ELF-1 (cell line): ENCODE results near the gene ENDOG.
A peak's percentile ranks its signal among the peaks of the same experiment; 100 is the strongest.
"Not testable (repeated sequence)": the region's sequence is repeated elsewhere in the genome, so short reads cannot be mapped to it uniquely, and the experiment has no call there.

Experiments used
- DNase-seq: peaks from one replicate; pipeline ENCODE4 v3.0.0-alpha.2; 2016; ENCODE audit warnings: low read depth, low spot score

Gene ENDOG

DNA sequence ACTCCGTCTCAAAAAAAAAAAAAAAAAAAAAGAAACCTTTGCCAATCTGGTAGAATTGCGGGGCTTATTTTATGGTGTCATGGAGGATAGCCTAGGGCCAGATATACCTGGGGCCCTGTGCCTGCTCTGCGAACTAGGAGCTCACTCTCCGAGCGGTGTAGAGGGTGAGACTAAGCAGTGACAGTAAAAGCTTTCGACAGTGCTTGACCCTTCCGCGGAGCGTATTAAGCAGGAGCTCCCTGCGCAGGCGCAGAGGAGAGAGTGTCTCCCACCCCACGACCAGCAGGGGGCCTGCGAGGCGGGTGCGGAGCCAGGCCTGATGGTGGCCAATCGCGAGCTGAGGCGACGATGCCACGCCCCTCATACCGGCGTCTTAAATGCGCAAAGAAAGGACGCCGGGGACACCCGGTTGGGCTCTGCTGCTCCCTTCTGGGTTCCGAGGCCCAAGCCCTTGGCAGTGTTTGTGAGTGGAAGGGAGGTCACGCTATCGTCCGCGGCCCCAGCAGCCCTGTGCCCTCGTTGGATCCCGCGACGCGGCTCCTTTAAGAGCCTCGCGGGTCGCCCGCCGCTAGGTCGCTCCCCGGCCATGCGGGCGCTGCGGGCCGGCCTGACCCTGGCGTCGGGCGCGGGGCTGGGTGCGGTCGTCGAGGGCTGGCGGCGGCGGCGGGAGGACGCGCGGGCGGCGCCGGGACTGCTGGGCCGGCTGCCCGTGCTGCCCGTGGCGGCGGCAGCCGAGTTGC, at the start of gene ENDOG:
TSS of gene ENDOG (plus strand) at position 402 of the 740 bp plus-strand sequence. CDS start at position 587, 185 bp downstream.
- DNase-seq = peak; percentile 99

DNA sequence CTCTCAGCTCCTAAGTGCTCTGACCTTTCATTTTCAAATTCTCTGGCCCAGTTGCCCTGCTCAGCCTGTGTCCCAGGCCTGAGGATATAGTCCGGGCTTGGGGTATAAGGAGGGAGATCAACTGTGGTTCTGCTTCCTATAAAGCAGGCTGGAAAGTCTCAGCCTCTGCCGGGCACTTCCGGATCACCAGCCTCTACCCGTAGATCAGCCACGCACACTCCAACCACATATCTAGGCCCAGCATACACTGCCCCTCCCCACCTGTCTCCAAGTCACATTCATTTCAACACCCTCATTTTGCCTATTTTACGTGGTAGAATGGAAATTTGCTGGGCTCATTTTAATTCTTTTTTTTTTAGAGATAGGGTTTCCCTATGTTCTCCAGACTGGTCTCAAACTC, 49.7 kb upstream of the ENDOG start:
- no peak for DNase-seq

DNA sequence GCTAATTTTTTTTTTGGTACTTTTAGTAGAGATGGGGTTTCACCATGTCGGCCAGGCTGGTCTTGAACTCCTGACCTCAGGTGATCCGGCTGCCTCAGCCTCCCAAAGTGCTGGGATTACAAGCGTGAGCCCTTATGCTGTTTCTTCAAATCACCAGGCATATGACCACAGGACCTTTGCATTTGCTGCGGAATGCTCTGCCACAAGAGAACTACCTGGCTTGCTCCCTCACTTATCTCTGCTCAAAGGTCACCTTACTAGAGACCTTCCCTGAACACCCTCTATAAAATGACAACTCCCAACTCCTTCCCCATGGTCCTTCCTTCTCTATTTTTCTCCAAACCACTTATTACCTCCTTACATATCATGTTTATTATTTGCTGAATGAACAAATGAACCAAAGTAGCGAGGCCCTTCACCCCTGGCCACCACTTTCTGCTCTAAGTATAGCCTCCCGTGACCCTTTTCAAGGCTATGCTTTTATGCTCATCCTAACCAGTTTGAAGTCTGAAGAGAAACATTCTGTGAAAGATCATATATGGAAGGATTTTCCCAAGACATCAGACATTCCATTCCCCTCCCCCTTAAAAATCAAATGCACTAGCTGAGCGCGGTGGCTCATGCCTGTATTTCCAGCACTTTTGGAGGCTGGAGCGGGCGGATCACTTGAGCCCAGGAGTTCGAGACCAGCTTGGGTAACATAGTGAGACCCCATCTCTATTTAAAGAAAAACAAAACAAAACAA, 47.8 kb upstream of the ENDOG start:
- DNase-seq = no peak

DNA sequence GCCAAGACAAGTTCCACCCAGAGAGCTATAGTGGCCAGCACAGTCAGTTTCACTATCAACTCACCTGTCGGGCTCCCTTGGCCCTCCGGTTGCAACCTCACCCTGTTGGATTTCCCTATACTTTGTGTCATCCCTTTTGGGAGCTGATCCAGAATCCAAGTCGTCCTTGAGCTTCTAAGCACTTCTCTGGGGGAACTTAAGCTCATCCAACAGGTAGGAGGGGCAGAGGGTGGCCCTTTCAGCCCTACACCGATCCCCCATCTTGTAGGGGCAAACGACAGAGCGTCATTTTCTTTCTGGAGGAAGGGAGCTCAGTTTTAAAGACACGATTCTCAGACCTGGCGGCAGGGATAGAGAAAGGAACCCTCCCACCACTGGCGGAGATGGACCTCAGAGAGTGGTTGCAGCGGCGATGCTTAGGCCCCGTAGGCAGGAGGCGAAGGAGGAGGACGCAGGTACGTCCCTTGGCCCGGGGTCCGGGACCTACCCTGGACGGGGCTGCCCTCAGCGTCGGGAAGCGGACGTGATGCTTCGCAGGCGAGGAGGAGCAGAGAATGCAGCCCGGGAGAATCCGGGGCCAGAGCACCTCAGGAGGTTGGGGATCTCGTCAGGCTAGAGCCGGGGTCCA, 47.1 kb upstream of the ENDOG start:
- DNase-seq = peak; percentile 31

DNA sequence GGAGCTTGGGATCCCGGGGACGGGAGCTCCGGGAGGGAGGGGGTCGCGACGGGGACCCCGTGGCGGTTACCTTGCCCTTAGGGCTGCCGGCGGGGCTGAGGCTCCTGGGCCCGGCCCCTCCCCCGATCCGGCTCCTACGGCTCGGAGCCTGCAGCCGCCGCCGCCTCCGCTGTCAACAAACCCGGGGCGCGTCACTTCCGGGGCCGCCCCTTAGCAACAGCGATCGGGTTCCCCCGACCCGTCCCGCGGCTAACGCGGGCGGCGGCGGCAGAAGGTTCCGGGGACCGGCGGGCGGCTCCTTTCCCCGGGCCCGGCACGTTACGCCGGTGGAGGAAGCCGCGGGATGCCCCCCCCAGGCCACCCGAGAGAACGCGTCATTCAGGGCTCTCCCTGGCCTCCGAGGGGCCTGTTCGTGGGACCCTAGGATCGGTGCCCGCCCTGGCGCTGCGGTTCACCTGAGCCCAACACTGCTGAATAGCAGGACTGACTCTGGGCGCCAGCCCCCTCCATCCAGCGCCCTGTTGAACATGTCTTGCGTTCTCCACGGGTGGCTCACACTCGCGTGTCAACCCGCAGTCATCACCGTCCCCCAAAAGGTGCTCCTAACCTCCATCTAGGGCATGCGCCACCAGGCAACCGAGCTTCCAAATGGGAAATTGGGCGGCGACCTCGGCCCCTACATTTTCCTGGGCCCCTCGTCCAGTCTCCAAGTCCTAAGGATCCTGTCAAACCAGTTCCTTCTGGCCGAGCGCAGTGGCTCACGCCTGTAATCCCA, 46.4 kb upstream of the ENDOG start, which contains the start of gene ZER1:
TSS of gene ZER1 (minus strand) at position 183 of the 775 bp plus-strand sequence. CDS start 16,362 bp downstream, outside the sequence.
- DNase-seq = peak; percentile 92

DNA sequence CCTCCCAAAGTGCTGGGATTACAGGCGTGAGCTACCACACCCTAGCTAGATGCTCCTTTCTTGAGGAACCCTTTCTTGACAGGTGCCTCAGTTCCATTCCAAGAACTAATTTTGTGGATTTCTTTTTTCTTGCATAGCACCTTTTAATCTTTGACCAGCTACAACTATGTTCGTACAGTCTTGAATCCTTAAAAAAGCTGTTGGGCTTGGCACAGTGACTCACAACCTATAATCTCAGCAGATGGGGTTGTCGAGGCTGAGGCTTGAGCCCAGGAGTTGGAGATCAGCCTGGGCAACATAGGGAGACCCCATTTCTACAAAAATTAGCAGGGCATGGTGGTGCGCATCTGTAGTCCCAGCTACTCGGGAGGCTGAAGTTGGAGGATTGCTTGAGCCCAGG, 45.3 kb upstream of the ENDOG start:
- DNase-seq = no peak

DNA sequence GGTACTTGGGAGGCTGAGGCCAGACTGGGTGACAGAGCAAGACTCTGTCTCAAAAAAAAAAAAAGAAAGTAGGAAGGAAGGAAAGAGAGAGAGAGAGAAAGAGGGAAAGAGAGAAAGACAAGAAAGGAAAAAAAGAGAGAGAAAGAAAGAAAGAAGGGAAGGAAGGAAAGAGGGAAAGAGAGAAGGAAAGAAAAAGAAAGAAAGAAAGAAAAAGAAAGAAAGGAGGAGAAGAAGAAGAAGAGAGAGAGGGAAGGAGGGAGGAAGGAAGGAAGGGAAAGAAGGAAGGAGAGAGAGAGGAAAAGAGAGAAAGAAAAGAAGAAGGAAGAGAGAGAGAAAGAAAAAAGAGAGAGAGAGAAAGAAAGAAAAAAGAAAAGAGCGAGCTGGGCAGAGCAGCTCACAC, 43.5 kb upstream of the ENDOG start:
- no peak for DNase-seq

DNA sequence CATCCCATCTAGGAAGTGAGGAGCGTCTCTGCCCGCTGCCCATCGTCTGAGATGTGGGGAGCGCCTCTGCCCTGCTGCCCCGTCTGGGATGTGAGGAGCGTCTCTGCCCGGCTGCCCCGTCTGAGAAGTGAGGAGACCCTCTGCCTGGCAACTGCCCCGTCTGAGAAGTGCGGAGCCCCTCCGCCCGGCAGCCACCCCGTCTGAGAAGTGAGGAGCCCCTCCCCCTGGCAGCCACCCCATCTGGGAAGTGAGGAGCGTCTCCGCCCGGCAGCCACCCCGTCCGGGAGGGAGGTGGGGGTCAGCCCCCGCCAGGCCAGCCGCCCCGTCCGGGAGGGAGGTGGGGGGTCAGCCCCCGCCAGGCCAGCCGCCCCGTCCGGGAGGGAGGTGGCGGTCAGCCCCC, 38.2 kb upstream of the ENDOG start:
- DNase-seq = not testable (repeated sequence)

DNA sequence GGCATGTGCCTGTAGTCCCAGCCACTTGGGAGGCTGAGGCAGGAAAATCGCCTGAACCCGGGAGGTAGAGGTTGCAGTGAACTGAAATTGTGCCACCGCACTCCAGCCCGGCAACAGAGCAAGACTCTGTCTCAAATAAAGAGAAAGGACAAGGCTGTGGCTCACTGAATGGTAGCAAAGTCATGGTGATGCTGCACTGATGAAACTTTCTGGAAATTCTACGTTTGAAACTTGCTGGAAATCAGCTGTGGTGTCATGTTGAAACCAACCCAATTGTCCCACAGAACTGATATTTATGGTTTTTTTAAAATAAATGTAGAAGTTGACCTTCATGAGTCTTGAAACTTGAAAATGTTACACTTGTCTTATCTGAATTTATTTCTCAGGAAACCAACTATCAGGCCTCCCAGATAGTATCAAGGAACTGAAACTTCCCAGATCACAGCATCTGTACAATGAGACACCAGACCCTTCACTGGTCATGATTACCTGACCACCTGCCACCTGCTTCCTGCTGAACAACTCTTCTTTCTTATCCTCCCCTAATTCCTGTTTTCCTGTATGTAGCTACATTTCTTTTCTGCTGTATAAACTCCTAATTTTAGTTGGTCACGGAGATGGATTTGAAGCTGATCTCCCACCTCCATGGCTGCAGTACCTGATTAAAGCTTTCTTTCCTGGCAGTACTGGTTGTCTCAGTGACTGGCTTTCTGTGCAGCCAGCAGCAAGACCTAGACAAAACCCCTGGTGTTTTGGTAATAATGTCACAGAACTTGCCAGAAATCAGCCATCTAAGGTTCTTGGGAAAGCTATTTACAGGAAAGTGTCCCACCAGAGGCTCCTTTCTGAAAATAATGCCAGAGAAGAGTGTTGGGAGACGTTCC, 36.9 kb upstream of the ENDOG start:
- DNase-seq = no peak

DNA sequence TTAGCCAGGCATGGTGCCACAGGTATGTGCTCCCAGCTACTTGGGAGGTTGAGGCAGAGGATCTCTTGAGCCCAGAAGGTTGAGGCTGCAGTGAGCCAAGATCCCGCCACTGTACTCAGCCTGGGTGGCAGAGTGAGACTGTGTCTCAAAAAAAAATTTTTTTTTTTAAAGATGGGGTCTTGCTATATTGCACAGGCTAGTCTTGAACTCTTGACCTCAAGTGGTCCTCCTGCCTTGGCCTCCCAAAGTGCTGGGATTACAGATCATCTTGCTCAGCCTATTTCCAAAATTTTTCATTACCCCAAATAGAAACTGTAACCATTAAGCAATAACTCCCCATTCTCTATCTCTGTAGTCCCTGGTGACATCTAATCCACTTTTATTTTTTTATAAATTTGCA, 35.6 kb upstream of the ENDOG start:
- DNase-seq = no peak

DNA sequence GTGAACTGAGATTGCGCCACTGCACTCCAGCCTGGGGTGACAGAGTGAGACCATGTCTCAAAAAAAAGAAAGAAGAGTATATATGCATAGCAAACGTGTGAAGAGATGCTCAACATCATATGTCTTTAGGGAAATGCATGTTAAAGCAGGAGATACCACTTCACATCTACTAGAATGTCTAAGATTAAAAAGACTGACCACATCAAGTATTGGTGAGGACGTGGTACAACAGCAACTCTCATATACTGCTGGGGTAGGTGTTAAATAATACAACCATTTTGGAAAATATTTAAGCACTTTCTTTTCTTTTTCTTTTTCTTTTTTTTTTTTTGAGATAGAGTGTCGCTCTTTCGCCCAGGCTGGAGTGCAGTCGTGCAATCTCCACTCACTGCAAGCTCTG, 32.9 kb upstream of the ENDOG start:
- no peak for DNase-seq

DNA sequence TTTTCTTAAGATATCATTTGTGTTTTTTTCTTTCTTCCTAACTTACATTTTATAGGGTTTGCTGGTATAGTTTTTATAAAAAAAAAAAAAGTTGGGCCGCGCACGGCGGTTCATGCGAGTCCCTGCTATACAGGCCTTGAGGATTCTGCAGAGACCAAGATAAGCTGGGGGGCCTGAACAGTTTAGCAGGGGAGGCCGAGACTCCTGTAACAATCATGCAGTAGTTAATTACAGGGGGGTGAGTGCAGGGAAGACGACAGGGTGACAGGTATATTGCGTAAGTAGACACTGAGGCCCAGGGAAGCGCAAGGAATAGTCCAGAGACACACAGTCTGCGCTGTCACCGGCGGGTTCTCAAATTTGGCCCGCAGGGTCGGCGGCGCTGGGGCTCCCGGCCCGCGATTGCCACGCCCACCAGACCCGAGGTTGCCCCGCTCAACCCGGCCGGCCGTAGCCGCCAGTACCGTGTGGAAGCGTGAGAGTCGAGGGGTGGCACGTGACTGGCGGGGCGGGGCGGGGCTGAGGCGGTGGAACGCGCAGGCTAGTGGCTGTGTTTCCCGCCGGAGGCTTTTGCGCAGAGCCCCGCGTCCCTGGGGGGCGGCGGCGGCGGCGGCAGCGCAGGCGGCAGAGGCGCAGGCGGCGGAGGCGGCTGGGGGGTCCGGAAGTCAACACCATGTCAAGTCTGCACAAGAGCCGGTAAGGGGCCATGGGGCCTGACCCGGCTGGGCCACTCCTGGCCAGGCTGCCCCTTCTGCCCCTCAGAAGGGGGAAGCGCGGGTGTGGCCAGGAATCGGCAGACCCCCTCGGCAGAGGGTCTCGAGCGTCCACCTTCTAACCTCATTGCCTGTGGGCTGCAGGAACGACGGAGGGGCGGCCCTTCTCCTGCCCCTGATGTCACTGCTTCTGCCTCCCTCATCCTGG, 31.4 kb upstream of the ENDOG start, which contains the start of gene TBC1D13:
TSS of gene TBC1D13 (plus strand) at position 573 of the 921 bp plus-strand sequence. CDS start at position 674, 101 bp downstream.
- DNase-seq = peak; percentile 93

DNA sequence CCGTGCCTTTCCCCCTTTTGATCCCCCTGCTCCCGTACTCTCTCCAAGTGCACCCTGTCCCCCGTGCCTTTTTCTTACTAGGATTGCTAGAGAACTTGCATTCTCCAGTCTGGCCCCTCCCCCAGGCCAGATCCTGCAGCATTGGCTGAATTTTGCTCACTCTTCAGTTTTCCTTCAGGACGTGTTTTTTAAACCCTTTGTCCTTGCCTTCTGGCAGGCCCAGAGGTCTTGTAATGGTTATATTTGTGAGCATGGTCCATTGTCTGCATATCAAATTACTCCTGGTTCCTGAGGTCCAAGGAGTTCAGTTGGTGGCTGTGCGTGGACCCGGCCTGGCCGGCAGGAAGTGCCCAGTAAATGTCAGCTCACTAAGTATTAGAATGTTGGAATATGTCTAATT, 30.6 kb upstream of the ENDOG start:
- DNase-seq = peak; percentile 10

DNA sequence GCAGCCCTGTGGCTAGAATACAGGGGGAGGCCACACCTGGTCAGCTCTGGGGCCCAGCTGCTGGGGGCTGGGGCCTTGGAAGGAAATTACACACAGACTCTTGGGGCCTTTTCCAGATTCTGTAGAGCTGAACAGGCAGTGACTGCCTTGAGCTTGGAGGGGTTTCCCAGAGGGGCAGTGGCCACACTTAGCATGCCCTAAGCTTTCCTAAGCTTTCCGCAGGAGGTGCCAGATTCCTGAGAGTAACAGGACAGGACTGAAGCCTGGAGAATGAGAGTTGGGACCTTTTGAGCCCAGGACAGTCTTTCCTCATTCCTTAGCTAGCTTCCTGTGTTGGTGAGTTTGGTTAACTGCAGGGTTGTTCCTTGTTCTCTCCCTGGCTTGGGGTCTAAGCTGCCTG, 29.9 kb upstream of the ENDOG start:
- DNase-seq = no peak

DNA sequence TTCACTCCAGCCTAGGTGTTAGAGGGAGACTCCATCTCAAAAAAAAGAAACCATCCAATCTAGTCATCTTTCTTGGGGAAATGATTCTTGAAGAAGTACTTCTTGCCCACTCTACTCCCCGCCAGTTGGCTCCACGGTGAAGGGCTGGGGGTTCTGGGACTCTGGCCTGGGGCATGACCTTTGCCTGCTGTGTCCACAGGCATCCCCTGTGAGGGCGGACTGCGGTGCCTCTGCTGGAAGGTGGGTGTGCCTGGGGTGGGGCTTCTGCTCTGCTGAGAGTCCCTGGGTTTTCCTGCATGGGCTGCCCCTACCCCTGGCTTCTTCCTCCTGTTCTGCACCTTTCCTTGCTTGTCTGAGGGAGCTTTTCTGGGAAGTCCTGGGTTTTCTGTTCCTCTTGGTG, 27.8 kb upstream of the ENDOG start:
- no peak for DNase-seq

DNA sequence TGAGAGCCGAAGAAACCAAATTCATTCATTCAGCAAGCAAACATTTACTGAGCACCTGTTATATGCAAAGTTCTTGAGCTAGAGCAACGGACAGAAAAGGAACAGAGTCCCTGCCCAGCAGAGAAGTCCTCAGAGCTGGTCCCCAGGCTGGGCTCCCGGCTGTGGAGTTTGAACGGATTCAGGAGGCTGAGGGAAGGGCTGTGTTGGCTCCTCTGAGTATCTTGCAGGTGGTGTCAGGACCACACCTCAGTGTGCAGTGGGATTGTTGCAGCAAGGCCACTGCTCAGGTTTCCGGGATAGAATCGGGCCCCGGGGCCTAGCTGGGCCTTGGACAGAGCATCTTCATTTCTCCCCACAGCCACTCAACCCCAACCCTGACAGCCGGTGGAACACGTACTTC, 26.2 kb upstream of the ENDOG start:
- DNase-seq = no peak

DNA sequence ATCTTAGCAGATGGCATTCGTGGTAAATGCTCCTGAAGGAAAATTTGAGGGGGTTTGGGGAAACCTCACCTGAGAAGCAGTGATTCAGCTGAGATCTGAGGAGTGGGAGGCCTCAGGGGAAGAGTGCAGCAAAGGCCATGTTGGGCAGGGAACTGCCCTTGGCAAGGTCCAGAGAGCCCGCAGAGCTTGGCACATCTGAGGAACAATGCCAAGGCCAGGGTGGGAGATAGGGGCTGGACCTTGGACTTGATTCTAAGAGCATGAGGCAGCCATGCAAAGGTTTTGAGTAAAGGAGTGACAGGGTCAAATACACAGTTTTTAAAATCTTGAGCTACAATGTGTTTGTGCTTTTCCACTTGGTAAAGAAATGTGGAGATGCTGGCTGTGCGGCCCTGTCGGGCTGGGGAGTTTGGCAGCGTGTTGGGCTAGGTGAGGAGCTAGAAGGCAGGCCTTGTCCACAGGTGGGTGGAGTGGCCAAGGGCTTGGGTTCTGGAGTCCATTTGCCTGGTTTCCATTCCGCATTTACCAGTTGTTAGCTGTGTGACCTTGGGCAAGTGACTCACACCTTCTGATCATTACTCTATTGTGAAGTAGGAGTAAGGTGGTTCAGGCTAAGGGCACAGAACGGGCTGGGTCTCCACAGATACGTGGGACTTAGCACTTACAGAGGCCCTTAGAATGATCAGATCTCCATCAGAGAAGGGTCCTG, 25.2 kb upstream of the ENDOG start:
- DNase-seq = no peak

DNA sequence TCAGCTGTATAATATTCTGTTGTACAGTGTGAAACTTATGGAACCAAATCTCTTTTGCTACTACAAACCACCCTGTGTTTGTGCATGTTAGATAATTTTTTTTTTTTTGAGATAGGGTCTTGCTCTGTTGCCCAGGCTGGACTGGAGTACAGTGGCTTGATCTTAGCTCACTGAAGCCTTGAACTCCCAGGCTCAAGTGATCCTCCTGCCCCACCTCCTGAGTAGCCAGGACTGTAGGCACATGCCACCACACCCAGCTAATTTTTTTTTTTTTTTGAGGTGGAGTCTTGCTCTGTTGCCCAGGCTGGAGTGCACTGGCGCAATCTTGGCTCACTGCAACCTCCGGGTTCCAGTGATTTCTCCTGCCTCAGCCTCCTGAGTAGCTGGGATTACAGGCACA, 23.3 kb upstream of the ENDOG start:
- not testable (repeated sequence) for DNase-seq

DNA sequence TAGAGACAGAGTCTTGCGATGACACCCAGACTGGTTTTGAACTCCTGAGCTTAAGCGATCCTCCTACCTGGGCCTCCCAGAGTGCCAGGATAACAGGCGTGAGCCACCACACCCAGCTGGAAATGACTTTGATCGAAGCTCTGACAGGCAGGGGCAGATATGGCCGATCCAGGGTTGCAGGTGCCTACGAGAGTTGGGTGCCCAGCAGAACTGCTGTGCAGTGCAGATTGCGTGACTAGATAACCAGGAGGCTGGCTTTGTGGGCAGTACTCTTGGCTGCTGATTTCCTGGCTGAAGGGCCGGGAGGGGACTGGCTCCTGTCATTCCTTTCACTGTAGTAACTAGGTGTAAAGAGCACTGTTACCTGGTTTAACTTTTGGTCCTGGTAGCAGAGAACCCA, 19.4 kb upstream of the ENDOG start:
- DNase-seq = no peak
